Central memory CD8-positive, alpha-beta T cell (primary cell): Measurements from ENCODE around the gene TFF1.

Experiments used
- ATAC-seq: fragments of 150-1000 bp; cut with Tn5 transposase; replicated peaks from 2 replicates; pipeline ENCODE4 v1.10.0; 2022; ENCODE audit warnings: mild to moderate bottlenecking, moderate FRiP score, moderate number of reproducible peaks; ENCODE audit not compliant: poor library complexity, severe bottlenecking; ENCODE audit errors: extremely low read depth
- DNase-seq, 2 donors: peaks; one replicate each; pipeline ENCODE4 v3.0.0; 2021; ENCODE audit warnings: low spot score in 2 of 2
- H3K27ac Mint-ChIP-seq: one replicate; pipeline ENCODE4 v1.8.0; 2022; ENCODE audit warnings: low read depth, mild to moderate bottlenecking, moderate library complexity, mixed read lengths
- H3K27me3 Mint-ChIP-seq: one replicate; pipeline ENCODE4 v1.8.0; 2022; ENCODE audit warnings: mixed read lengths
- H3K36me3 Mint-ChIP-seq: one replicate; pipeline ENCODE4 v1.8.0; 2022; ENCODE audit warnings: mild to moderate bottlenecking, moderate library complexity, mixed read lengths; ENCODE audit not compliant: insufficient read depth
- H3K4me1 Mint-ChIP-seq: one replicate; pipeline ENCODE4 v1.8.0; 2022; ENCODE audit warnings: mixed read lengths
- H3K4me3 Mint-ChIP-seq: one replicate; pipeline ENCODE4 v1.8.0; 2022; ENCODE audit warnings: mild to moderate bottlenecking, moderate library complexity, mixed read lengths
- H3K9me3 Mint-ChIP-seq: one replicate; pipeline ENCODE4 v1.8.0; 2022; ENCODE audit warnings: mixed read lengths

TFF1 gene

GRCh38 chr21:42375506-42375905 is 9.2 kb upstream of the TFF1 start:
- Mint-ChIP-seq H3K4me1 (peaks cover 5% of the 10 kb centered on the region), H3K27me3 (peaks cover 8% of the 10 kb centered on the region), H3K36me3 (no peaks in the 10 kb centered on the region), H3K4me3 (no peak overlapping the region), H3K27ac (no peak overlapping the region), H3K9me3 (no peaks in the 10 kb centered on the region)
- DNase-seq (no peak), ATAC-seq (no peak)

DNA sequence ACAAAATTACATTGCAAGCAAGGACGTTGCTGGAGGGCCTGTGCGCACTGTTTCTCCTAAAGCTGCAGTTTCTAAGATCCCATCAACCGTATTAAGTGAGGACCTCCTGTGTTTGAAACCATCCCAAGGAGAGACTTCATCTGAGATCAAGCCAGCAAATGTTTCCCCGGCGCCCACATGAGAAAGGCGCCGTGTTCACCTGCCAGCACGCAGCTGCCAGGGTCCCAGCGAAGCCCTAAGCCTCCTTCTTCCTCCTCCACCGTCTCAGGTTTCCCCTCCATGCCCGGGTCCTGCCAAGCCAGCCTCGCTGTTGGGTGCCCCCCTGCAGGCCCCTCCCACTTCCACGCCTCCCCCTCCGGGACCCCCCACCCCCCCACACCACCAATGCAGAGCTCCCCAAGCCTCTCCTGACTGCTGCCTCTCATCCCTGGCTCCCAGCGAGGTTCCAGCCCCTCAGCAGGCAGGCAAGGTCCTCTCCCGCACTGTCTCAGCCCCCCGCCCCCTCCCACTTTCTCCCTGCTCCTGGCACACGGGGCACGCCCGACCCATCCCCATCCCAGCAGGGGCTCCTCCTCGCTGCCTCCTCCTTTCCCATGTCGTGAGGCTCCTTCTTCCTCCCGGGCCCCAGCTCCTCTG is 8.6 kb upstream of the TFF1 start:
- Mint-ChIP-seq H3K36me3 (no peaks in the 10 kb centered on the region), H3K4me3 (no peak overlapping the region), H3K4me1 (peaks cover 5% of the 10 kb centered on the region), H3K27me3 (peaks cover 10% of the 10 kb centered on the region), H3K27ac (no peak overlapping the region), H3K9me3 (no peaks in the 10 kb centered on the region)
- DNase-seq (no peak), ATAC-seq (no peak)

DNA sequence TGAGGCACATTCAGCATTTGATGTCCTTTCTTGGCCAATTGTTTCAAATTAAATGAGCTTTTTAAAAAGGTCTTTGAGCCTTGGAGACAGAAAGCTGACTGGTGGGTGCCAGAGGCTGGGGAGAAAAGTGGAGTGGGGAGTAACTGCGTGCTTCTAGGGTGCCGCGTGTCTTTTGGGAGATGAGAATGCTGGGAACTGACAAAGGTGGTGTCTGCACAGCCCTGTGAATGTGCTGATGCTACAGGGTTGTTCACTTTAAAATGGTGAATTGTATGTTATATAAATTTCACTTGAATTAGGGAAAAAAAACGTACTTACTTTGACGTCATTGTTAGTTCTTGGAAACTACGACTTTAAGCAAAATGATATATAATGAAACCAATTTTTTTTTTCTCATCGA is 8.1 kb upstream of the TFF1 start:
- Mint-ChIP-seq H3K36me3 (no peaks in the 10 kb centered on the region), H3K27me3 (peaks cover 10% of the 10 kb centered on the region), H3K4me1 (peaks cover 5% of the 10 kb centered on the region), H3K4me3 (no peak overlapping the region), H3K27ac (no peak overlapping the region), H3K9me3 (no peaks in the 10 kb centered on the region)
- ATAC-seq (no peak), DNase-seq (no peak)

DNA sequence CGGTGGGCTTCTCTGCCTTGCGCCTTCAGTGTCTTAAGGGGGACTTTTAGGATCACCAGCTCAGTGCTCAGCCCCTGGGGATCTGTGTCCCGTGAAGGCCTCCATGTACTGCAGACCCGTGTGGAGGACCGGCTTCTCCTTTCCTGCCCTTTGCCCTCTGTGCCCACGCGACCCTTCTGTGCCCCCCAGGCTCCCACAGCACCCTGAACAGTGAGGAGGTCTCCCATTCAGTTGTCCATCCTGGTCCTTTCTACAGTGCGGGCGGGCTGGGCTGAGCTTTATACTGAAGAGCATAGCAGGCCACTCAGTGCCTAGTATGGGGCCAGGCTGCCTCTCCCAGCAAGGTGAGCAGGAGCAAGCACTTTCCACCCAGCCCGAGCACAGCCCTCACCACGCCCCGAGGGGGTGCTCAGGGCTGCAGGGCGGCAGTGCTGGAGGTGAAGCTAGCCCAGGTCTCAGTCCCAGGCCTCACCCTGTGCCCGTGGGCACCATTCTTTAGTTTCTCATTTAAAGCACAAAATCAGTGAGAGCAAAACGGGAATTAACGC is 7.6 kb upstream of the TFF1 start:
- no peaks in the 10 kb centered on the region for H3K36me3 Mint-ChIP-seq

DNA sequence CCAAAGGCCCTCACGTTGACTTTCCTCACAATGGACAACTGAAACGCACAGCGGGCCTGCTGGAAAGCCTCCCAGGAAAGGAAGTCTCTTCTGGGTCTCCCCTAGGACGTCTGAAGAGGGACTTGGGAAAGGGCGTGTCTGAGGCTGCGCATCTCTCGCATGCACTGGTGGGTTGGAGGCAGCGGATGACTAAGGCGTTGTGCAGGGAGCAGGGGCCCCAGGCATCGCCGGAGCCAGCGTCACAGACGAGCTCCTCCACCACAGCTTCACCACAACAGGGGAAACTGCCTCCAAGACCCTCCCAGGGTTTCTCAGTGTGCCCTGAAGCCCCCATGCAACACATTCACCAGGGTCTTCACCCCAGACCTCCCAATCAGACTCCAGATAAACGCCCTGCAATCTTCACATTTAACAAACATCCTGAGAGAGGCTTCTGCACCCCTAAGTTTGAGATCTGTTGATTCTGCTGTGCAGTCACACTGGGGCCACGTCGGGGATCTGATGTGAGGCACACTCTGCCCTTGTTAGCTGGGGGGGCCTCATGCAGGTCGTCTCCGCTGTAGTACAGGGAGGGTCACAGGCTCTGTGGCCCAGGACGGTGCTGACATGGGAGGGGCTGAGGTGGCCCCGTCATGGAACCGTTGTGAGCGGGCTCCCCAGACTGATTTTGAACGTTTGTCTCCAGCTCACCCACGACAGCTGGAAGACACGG is 7.0 kb upstream of the TFF1 start:
- H3K4me1 Mint-ChIP-seq = peaks cover 5% of the 10 kb centered on the region
- no peak overlapping the region for H3K4me3 Mint-ChIP-seq
- H3K9me3 Mint-ChIP-seq = no peaks in the 10 kb centered on the region
- ATAC-seq (no peak), DNase-seq (no peak)
- H3K36me3 Mint-ChIP-seq = no peaks in the 10 kb centered on the region
- H3K27ac Mint-ChIP-seq = no peak overlapping the region
- peaks cover 10% of the 10 kb centered on the region for H3K27me3 Mint-ChIP-seq

More for the DNA sequence above, 7.6 kb upstream of the TFF1 start:
- ATAC-seq = no peak
- no peak for DNase-seq
- Mint-ChIP-seq H3K4me1 (peaks cover 5% of the 10 kb centered on the region), H3K9me3 (no peaks in the 10 kb centered on the region), H3K27ac (no peak overlapping the region), H3K27me3 (peaks cover 10% of the 10 kb centered on the region), H3K4me3 (no peak overlapping the region)

- ATAC-seq = no peak
- Mint-ChIP-seq H3K36me3 (no peaks in the 10 kb centered on the region), H3K9me3 (no peaks in the 10 kb centered on the region), H3K4me3 (no peak overlapping the region), H3K4me1 (peaks cover 5% of the 10 kb centered on the region), H3K27ac (no peak overlapping the region), H3K27me3 (peaks cover 10% of the 10 kb centered on the region)
- DNase-seq = no peak
Observed at GRCh38 chr21:42370894-42371654, 4.7 kb upstream of the TFF1 start.

DNA sequence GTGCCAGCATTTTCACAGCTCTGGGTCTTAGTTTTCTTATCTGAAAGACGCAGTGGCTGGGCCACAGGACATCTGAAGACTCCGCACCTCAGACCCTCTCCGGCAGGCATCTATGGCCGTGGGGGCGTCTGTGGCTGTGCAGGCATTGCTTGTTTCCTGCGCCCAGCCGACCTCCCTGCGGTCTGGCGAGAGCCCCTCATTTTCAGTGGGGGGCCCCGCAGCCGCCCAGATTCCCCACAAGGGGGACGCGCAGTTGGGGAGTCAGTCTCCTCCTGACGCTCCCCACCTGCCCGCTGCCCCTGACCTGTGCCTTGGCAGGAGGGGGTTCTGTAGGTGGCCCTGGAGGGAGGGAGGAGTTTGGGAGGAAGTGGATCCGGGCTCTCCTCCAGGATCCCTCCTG is 3.5 kb upstream of the TFF1 start:
- ATAC-seq (no peak), DNase-seq (no peak)
- Mint-ChIP-seq H3K4me1 (peaks cover 5% of the 10 kb centered on the region), H3K4me3 (no peak overlapping the region), H3K27me3 (peaks cover 10% of the 10 kb centered on the region), H3K36me3 (no peaks in the 10 kb centered on the region), H3K9me3 (no peaks in the 10 kb centered on the region), H3K27ac (no peak overlapping the region)

DNA sequence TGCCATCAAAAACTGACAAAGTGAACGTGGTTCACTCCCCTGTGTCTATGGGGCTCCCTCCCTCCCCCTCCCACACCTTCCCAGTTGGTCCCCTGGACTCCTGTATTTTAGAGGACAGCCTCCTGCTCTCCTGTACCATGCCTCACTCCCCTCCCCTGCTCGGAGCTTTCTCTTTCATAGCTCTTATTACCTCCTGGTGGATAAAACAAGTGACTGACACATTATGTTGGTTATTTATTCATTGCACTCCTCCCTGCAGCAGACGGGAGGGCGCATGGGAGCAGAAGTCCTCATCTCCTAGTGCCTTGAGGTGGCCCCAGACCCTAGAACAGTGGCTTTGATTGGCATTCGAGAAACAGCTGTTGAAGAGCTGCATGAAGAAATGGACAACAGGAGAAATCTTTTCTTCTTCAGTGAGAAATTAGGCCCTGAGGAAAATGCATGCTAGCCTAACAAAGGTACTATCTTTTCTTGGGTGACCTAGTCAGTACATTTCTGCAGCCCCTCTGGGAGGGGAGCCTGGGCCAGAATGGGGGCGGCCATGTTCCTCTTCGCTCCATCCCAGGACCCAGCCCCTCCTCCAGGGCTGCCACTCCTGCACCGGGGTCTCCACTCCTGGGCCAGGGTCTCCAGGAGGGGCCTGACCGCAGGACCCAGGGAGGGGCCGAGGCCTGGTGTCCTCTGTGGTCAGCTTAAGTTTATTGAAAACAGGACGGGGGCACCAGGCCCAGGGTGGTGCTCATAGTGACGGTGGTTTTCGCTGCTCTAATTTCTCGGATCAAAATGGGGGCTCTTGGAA is 1.2 kb upstream of the TFF1 start:
- ATAC-seq (no peak), DNase-seq (no peak)
- Mint-ChIP-seq H3K27me3 (peaks cover 22% of the 10 kb centered on the region), H3K4me3 (no peak overlapping the region), H3K27ac (no peak overlapping the region), H3K36me3 (no peaks in the 10 kb centered on the region), H3K9me3 (no peaks in the 10 kb centered on the region), H3K4me1 (peaks cover 12% of the 10 kb centered on the region)

DNA sequence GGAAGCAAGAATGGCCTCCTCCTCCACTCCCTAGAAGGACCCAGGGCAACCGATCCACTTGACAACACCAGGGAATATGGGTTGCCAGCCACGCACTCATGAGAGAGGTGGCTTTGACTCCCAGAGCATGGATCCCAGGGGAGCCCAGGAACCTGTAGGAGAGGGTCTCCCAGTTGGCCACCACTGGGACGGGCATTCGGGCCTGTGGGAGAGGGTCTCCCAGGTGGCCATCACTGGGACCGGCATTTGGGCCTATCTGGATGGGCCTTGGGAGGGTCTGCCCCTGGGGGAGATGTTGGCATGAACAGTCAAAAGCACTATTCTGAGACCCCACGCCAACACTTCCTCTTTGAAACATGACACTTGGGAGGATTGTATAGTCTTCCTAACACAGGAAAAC is 565 bp downstream of the TFF1 start:
- H3K4me3 Mint-ChIP-seq = no peak overlapping the region
- ATAC-seq (no peak), DNase-seq (no peak)
- peaks cover 28% of the 10 kb centered on the region for H3K27me3 Mint-ChIP-seq
- H3K9me3 Mint-ChIP-seq = no peaks in the 10 kb centered on the region
- H3K27ac Mint-ChIP-seq = no peak overlapping the region
- no peaks in the 10 kb centered on the region for H3K36me3 Mint-ChIP-seq
- H3K4me1 Mint-ChIP-seq = peaks cover 8% of the 10 kb centered on the region

DNA sequence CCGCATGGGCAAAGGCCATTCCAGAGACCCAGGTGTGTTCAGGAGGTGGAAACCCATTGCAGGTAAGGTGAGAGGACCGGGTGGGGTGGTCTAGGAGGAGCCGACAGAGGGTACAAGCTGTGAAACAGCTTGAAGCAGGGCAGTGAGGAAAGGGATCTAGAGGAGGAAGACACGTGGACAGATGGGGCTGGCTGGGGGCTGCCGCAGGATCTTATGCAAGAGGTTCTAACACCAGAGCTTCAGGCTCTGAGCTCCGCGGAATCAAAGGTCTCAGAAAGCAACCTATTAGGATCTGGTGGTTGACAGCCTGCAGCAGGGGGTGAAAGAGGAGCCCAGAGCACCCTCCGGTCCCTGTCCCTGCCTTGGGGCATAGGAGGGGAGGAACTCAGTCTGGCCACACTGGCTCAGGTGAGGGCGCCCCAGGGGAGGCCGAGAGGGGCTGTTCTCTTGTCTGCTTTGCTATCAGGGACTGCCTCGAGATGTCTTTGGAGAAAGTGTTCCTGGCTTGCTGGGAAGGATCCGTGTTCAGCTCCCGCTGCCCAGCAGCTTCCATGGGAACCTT is 1.9 kb downstream of the TFF1 start:
- ATAC-seq = no peak
- peaks cover 6% of the 10 kb centered on the region for H3K4me1 Mint-ChIP-seq
- no peaks in the 10 kb centered on the region for H3K36me3 Mint-ChIP-seq
- H3K27ac Mint-ChIP-seq = peak overlapping the region; percentile 88
- DNase-seq = no peak
- no peak overlapping the region for H3K4me3 Mint-ChIP-seq
- peaks cover 23% of the 10 kb centered on the region for H3K27me3 Mint-ChIP-seq
- H3K9me3 Mint-ChIP-seq = no peaks in the 10 kb centered on the region

- peaks cover 6% of the 10 kb centered on the region for H3K4me1 Mint-ChIP-seq
- H3K9me3 Mint-ChIP-seq = no peaks in the 10 kb centered on the region
- H3K27ac Mint-ChIP-seq = no peak overlapping the region
- DNase-seq (no peak), ATAC-seq (no peak)
- no peak overlapping the region for H3K4me3 Mint-ChIP-seq
- H3K36me3 Mint-ChIP-seq = no peaks in the 10 kb centered on the region
- H3K27me3 Mint-ChIP-seq = peaks cover 23% of the 10 kb centered on the region
Observed at GRCh38 chr21:42363312-42363711, 3.0 kb downstream of the TFF1 start.

GRCh38 chr21:42362700-42363099 is 3.6 kb downstream of the TFF1 start:
- no peak overlapping the region for H3K4me3 Mint-ChIP-seq

More at GRCh38 chr21:42362700-42363099, 3.6 kb downstream of the TFF1 start:
- Mint-ChIP-seq H3K9me3 (no peaks in the 10 kb centered on the region), H3K27me3 (peaks cover 23% of the 10 kb centered on the region), H3K27ac (no peak overlapping the region), H3K4me1 (peaks cover 6% of the 10 kb centered on the region), H3K36me3 (no peaks in the 10 kb centered on the region)
- no peak for DNase-seq
- no peak for ATAC-seq
